Body of pancreas (tissue), 4 donors: ENCODE data around the gene STX19. TPM values are rescaled to one million over a fixed set of nuclear protein-coding genes. Genes with fewer than 3 reads are reported as not detected.
"Not testable (repeated sequence)": the region's sequence is repeated elsewhere in the genome, so short reads cannot be mapped to it uniquely, and the experiment has no call there.

Experiments
- ATAC-seq: fragments of 150-250 bp; one replicate; pipeline ENCODE4 v1.9.1; 2016
- DNase-seq, 4 donors: peaks; one replicate each; pipeline ENCODE4 v3.0.0-alpha.2; 2019
- H3K27ac ChIP-seq, 4 donors: fragments of 200-600 bp; sonication (generic); 1 replicate in 3 of 4; 2 replicates in 1 of 4; pipeline versions ENCODE4 v1.5.1 to v1.6.1; 2016 to 2019; ENCODE audit warnings: mild to moderate bottlenecking in 1 of 4, mixed read lengths in 1 of 4, moderate library complexity in 1 of 4
- H3K27me3 ChIP-seq, 2 donors: fragments of 200-600 bp; sonication (generic); one replicate each; pipeline ENCODE4 v1.6.0; 2016; ENCODE audit warnings: mild to moderate bottlenecking in 1 of 2
- H3K36me3 ChIP-seq, 2 donors: fragments of 200-600 bp; sonication (generic); replicated peaks in 1 of 2; 2 replicates each; pipeline ENCODE4 v1.5.1; 2016; ENCODE audit warnings: low read depth in 2 of 2; ENCODE audit not compliant: insufficient read depth in 1 of 2
- H3K4me1 ChIP-seq: fragments of 200-600 bp; sonication (generic); one replicate; pipeline ENCODE4 v1.6.0; 2016
- H3K4me3 ChIP-seq, 2 donors: fragments of 200-600 bp; sonication (generic); 1 replicate in 1 of 2; 2 replicates in 1 of 2; pipeline ENCODE4 v1.5.1; 2016 to 2019
- H3K9me3 ChIP-seq, 3 donors: fragments of 200-600 bp; sonication (generic); 1 replicate in 2 of 3; 2 replicates in 1 of 3; pipeline ENCODE4 v1.5.1; 2016
- CTCF ChIP-seq, 7 experiments: fragments of 450-650 bp in 4 of 7; fragments of 200-600 bp in 3 of 7; sonication (generic) in 3 of 7; IDR thresholded peaks; one replicate each; pipeline ENCODE4 v1.5.1; 2016 to 2019; ENCODE audit warnings: antibody characterized with exemption in 7 of 7
- POLR2A ChIP-seq, 3 donors: fragments of 450-650 bp; IDR thresholded peaks; one replicate each; pipeline ENCODE4 v1.6.1; 2016; ENCODE audit warnings: antibody characterized with exemption in 3 of 3, mild to moderate bottlenecking in 2 of 3
- WGBS, 2 donors: methylation state at CpG; one replicate each; pipeline ENCODE4 v1.1.5; 2017; 5-methylcytosine and 5-hydroxymethylcytosine counted together
- intact Hi-C: fragments of 100-400 bp; cut with DNase I; formaldehyde crosslinking; loops from one replicate; pipeline ENCODE4 v1.15.1; 2023
- total RNA-seq, 2 donors: library from RNA; depleted of rRNA; stranded (reverse); fragments of >200 nt; gene quantifications; one replicate each; pipeline ENCODE4 v1.1.0, GENCODE V29; 2016

The STX19 gene
- total RNA-seq, 2 donors from 2014 or later = 0.66 to 2.1 TPM

- intact Hi-C loops = no loop called here
- Histone ChIP-seq H3K27ac (no peak overlapping the region), H3K9me3 (no peaks in the 10 kb centered on the region), H3K27me3 (no peaks in the 10 kb centered on the region), H3K4me3 (no peak overlapping the region), H3K36me3 (no peaks in the 10 kb centered on the region), H3K4me1 (no peaks in the 10 kb centered on the region)
- no peak for TF ChIP-seq POLR2A (IDR thresholded peaks at IDR 0.05)
- TF ChIP-seq CTCF (IDR thresholded peaks at IDR 0.05) = no peak
- DNase-seq (no peak), ATAC-seq (no peak)
Observed at GRCh38 chr3:94050546-94050945, 22.1 kb upstream of the STX19 start.

- ATAC-seq (no peak), DNase-seq (no peak)
- intact Hi-C loops = no loop called here
- no peak overlapping the region for H3K4me3 ChIP-seq
- peaks cover 0 to 5% of the 10 kb centered on the region in 2 donors for H3K36me3 ChIP-seq
- H3K9me3 ChIP-seq = no peaks in the 10 kb centered on the region
- 83 to 86% methylated on average over 2 of the region's 2 CpGs for WGBS, 2 donors
- TF ChIP-seq CTCF (IDR thresholded peaks at IDR 0.05) (no peak), POLR2A (IDR thresholded peaks at IDR 0.05) (no peak)
- no peaks in the 10 kb centered on the region for H3K4me1 ChIP-seq
- no peaks in the 10 kb centered on the region for H3K27me3 ChIP-seq
- H3K27ac ChIP-seq = no peak overlapping the region
Observed at GRCh38 chr3:94049267-94049666, 20.9 kb upstream of the STX19 start.

- Histone ChIP-seq H3K27ac (no peak overlapping the region), H3K4me1 (no peaks in the 10 kb centered on the region), H3K27me3 (no peaks in the 10 kb centered on the region), H3K4me3 (no peak overlapping the region), H3K36me3 (peaks cover 0 to 7% of the 10 kb centered on the region in 2 donors), H3K9me3 (no peaks in the 10 kb centered on the region)
- DNase-seq = no peak
- 94 to 97% methylated on average over 2 of the region's 2 CpGs for WGBS, 2 donors
- no peak for ATAC-seq
- intact Hi-C loops = no loop called here
- TF ChIP-seq POLR2A (IDR thresholded peaks at IDR 0.05) (no peak), CTCF (IDR thresholded peaks at IDR 0.05) (no peak)
Observed at GRCh38 chr3:94046533-94046932, 18.1 kb upstream of the STX19 start.

- H3K27me3 ChIP-seq, H3K4me3 ChIP-seq, H3K27ac ChIP-seq, ATAC-seq, H3K9me3 ChIP-seq, DNase-seq, H3K36me3 ChIP-seq, intact Hi-C loops, H3K4me1 ChIP-seq: not testable (repeated sequence)
- 90 to 97% methylated on average over 37 to 55 of the region's 61 CpGs for WGBS, 2 donors
Observed at GRCh38 chr3:94044100-94044936, 15.9 kb upstream of the STX19 start.

GRCh38 chr3:94043285-94043684 is 14.9 kb upstream of the STX19 start:
- WGBS, 2 donors = 51 to 74% methylated on average over 1 of the region's 1 CpG
- no peak for ATAC-seq

More at GRCh38 chr3:94043285-94043684, 14.9 kb upstream of the STX19 start:
- intact Hi-C loops = no loop called here
- TF ChIP-seq POLR2A (IDR thresholded peaks at IDR 0.05) (no peak), CTCF (IDR thresholded peaks at IDR 0.05) (no peak)
- Histone ChIP-seq H3K27ac (no peak overlapping the region), H3K9me3 (no peaks in the 10 kb centered on the region), H3K4me3 (no peak overlapping the region), H3K27me3 (no peaks in the 10 kb centered on the region), H3K36me3 (peaks cover 0 to 7% of the 10 kb centered on the region in 2 donors), H3K4me1 (no peaks in the 10 kb centered on the region)
- DNase-seq = no peak
